Pons (tissue), 1 donor: ENCODE data around the gene HPSE.

Source experiments
- DNase-seq: peaks from one replicate; pipeline ENCODE4 v3.0.0-alpha.2; 2016; ENCODE audit warnings: low spot score

Gene HPSE

DNA sequence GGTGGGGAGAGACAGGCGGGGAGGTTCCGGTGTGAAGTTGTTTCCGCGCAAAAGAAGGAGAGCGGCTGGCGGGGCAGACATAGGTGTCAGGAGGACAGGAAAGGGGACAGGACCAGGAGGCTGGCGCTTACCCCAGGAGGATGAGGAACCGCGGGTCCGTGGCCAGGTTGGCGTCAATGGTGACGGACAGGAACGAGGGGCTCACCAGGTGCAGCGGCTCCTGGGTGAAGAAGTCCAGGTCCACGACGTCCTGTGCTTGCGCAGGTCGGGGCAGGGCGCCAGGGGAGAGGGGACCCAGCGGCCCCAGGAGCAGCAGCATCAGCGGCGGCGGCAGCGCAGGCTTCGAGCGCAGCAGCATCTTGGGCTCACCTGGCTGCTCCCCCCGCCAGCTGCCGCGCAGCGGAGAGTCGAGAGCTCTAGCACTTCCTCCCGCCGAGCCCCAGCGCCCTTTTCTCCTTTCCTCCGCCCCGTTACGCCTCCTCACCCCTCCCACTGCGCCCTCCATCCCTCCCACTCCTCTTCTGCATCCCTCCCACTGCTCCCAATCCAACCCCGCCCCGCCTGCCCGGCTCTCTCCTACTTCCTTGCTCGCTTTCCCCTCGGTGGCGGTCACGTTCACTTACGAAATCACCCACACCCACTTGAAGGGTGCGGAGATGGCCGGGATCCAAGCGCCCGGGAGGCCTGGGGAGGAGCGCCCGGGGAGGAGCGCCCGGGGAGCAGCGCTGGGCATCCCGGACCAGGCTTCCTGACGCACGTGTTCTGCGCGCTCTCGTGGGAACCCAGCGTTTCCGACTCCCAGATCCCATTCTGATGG, at the start of gene HPSE:
HPSE (minus strand) TSS at position 424 of the 817 bp plus-strand sequence; CDS start at position 358, 66 bp downstream.
- no peak for DNase-seq

DNA sequence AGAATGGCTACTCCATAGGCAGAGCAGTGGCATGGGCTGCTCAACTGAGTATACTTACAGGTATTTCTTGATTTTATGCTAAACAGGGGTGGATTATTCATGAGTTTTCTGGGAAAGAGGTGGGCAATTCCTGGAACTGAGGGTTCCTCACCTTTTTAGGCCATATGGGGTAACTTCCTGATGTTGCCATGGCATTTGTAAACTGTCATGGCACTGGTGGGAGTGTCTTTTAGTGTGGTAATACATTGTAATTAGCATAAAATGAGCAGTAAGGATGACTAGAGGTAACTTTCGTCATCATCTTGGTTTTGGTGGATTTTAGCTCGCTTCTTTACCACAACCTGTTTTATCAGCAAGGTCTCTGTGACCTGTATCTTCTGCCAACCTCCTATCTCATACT, 48.2 kb upstream of the HPSE start:
- no peak for DNase-seq

DNA sequence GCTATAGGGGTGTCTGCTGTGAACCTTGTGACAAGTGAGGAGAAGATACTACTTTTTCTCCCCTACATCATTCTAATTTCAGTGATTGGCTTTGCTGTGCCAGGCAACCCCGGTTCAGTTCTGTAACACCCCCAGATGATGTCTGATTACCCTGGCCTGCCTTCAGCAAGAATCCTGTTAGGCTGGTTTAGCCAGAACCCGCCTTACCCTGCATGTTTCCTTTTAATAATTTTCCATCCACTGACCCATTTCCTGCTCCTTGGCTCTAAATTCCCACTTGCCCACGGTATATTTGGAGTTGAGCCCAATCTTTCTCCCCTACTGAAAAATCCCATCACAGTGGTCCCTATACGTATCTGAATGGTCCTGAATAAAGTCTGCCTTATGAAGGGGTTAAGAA, 46.5 kb upstream of the HPSE start:
- no peak for DNase-seq

DNA sequence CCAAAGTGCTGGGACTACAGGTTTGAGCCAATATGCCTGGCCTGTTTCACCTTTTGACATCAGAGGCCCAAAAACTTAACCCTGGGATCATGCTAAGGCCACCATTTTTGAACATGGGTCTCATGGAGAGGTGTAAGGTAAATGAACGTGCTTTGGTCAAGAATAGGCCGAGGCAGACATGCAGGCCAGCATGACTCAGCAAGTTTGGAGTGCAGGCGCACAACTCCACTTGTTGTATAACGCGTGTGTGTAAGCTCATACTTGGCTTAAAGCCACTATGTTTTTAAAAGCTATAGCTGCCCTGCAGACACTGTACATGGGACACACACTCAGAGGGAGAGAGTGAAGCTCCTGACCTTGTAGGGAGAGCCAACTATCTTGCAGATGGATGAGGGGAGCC, 43.8 kb upstream of the HPSE start:
- DNase-seq, result no peak

DNA sequence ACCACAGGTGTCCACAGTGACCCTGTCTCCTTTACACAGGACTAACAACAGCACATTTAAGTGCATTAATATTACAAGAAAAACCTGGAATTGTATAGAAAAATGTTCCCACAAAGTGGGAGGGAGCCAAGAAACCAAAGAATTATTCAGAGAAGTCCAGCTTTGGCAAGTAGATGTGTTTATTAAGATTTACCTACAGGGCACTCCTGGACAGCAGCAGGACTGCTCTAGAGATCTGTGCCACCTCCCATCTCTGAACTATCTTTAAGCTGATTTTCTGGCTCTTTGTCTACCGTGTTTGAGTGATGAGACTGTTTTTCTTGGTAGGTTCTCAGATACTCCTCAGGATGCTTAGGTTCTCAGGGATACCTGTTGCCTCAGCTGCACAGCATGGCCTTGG, 38.3 kb upstream of the HPSE start:
- DNase-seq, result no peak

DNA sequence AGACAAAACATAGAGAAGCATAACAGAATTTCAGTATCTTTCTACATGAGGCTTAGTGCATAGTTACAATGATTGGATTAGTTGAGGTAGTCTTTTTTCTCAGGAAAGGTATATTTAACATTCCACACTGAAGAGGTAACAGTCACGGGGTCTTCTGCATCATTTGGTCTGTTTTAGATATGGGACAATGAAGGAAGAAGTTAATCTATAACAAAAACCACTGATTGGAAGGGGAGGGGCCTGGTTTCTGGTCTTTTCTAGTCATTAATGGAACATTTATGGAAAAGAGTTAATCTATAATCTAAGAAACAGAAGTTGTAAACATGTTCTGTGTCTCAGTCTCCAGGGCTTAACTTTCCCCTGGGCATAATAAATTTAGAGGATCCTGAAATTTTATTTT, 37.3 kb upstream of the HPSE start:
- no peak for DNase-seq

DNA sequence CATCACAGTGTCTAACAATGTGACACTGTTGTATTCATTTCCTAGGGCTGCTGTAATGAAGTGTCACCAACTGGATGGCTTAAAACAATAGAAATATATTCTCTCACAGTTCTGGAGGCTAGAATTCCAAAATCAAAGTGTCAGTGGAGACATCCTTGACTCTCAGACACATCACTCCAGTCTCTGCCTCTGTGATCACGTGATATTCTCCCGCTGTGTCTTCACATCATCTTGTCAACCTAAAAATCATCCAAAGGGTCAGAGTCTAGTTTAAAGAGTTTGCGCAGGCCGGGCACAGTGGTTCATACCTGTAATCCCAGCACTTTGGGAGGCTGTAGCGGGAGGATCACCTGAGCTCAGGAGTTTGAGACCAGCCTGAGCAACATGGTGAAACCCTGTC, 36.6 kb upstream of the HPSE start:
- DNase-seq, result no peak

DNA sequence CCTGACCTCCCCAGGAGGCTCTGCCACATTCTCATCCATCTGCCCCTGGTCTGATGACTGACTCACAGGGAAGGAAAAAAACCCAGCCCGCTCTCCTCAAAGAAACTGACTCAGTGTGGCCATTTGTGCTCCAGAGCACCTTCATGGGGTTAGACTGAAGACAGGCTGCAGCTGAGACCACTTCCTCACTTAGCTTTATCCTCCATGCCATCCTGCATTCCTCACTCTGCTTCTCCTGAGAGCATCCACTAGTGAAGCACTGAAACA, 35.9 kb upstream of the HPSE start:
- DNase-seq, result no peak

DNA sequence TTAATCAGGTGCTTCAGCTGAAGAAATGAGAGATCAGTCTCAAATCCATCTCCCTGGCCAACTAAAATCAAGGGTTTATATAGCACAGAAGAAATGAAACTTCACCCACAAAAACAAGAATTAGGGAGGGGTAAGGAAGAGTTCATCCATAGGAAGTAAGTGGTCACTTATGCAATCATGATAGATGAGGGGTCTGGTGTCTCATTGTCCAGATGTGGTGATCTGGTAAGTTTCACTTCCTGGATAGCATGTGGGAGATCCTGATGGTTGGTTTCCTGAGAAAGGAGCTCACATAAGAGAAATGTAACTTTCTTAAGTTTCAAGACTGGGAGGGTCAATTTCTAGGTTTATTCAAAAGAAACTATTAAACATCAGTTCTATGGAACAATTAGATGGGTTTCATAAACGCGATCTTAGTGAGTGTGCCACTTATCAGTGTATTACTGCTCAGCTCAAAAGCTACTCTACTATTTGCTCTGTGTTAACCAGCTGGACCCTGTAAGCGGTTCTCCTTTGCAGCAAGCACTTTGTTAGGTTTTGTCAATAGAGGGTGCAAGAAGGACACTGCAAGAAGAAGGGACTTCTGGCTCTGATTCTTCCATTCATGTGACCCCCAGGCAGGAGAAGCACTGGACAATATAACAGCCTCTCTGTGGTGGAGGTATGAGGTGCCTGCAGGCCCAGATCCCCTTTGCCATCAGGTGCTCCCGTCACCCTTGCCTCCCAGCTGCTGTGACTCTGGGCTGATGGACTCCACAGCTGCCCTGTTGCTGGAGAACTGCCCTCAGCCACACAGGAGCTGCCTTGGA, 35.4 kb upstream of the HPSE start:
- peak; percentile 71 for DNase-seq

DNA sequence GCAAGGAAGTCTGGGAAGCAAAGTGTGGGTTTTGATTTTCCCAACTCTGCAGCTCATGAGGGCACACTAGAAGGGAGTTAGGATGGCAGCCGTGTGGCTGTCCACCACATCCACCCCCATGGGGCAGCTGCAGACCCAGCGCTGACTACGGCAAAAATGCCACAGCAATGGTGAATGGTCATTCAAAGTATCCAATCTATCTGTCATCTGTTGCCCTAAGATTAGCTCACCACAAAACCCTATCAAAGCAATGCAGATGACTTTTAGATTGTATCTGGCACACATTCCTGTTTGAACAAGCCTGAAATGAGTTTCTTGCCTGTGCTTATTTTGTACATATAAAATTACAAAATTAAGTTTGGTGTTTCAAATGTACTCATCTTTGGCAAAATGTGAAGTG, 29.7 kb upstream of the HPSE start:
- no peak for DNase-seq

DNA sequence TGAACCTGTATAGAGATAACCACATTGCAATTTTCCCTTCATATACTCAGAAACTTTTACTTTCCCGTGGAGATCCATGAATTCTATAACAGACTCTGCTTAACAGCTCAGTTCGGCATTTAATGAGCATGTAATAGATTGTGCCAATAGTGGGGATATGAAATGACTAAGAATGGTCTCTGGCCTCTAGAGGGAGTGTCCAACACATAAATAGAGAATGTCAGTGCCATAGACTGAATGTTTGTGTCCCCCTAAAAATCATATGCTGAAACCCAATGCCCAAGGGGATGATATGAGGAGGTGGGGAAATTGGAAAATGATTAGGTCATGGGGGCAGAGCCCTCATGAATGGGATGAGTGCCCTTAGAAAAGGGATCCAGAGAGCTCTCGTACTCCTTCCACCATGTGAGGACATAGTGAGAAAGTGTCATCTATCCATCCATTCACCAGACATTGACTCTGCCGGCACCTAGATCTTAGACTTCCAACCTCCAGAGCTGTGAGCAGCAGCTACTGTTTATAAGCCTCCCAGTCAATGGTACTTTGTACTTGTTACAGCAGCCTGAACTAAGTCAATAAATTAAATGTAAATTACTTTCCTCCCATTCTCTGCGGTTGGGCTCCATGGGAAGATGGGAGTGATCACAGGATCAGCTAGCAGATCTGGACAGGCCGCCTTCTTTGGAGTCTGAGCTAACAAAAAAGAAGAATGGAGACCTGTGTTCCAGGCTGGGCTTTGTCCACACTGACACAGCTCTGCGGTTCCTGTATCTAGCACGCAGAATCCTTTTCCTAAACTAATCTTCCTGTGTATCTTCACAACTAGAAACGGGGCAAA, 28.1 kb upstream of the HPSE start:
- peak; percentile 22 for DNase-seq

DNA sequence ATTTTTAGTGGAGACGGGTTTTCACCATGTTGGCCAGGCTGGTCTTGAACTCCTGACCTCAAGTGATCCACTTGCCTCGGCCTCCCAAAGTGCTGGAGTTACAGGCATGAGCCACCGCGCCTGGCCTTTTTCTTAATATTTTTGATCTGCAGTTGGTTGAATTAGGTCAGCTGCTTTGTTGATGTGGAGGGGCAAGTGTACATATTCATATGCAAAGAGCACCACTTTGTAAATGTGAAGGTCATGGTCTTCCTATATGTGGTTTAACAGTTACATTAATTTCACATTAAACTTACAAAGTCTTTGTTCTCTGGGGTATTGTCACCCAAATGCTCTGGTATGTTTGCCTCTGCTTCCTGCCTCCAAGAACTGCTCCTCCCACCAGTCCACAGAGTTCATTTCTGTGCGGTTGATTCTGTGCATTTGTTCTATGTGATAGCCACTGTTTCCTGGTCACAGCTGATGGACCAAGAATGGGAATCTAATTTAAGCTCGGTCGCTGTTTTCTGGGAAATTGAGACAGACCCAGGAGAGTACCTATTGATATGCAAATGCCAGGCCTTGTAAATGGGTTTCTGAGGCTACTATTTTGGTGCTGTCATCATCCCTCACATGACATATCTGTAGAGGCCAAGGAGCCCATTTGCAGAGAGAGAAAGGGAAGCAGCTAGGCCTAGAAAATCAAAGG, 26.9 kb upstream of the HPSE start:
- DNase-seq, result no peak

DNA sequence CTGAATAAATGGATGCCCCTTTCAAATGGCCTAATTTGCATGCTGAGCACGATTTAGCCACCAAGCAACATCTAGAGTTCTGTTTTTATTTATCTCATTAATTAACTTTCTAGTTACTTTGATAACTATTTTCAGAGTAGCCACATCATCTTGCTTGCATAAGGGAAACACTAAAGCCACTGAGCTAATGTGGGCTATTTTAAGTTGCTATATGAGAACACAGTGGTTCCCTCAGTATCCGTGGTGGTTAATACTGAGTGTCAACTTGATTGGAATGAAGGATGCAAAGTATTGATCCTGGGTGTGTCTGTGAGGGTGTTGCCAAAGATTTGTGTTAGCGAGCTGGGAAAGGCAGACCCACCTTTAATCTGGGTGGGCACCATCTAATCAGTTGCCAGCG, 25.4 kb upstream of the HPSE start:
- no peak for DNase-seq

DNA sequence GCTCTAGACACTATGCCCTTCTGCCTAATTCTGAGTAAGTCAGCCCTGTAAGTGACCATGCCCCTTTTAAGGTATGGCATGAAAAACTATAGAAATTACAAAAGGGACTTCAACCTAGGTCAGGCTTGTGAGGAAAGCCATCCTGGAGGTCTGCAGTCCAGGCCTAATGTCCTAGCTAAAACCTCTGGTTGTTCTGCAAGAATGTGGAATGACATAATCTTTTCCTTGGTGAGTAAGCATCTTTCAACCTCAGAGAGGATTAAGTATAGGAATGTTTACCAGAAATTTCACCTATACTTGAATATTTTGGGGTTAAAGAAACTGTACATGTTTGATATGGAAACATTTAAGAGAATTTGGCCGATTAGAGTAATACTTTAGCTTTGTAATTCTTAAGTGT, 23.8 kb upstream of the HPSE start:
- no peak for DNase-seq

DNA sequence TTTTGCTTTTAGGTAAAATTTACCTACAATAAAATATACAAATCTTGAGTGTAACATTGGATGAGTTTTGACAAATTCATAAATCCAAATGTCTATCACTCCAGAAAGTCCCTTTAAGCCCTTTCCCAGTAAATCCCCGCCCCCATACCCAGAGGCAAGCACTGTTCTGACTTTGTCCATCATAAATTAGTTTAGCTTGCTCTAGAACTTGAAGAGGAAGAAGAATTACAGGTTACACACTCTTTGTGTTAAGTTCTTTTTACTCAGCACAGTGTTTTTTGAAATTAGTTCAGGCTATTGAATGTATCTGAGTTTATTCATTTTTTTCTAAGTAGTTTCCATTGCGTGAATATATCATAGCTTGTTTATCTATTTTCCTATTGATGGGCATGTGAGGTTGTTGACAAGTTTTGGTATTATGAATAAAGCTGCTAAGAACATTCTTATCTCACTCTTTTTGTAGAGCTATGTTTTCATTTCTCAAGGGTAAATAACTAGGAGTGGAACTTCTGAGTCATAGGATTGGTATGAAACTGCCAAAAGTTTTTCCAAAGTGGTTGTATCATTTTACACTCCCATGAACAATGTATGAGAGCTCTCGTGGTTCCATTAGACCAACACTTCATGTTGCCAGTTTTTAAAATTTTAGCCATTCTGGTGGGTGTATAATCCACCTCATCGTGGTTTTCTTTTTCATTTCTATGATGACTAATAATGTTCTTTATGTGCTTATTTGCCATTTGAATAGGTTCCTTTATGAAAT, 22.4 kb upstream of the HPSE start:
- no peak for DNase-seq

DNA sequence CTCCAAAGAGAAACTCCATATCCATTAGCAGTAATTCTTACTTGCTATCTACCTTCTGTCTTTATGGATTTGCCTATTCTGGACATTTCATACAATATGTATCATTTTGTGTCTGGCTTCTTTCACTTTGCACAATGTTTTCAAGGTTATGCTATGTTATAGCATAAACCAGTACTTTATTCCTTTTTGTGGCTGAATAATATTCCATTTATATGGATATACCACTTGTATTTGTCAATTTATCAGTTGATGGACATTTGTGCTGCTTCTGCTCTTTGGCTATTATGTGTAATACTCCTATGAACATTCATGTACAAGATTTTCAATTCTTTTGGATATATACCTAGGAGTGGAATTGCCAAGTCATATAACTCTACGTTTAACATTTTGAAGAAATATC, 18.9 kb upstream of the HPSE start:
- no peak for DNase-seq

DNA sequence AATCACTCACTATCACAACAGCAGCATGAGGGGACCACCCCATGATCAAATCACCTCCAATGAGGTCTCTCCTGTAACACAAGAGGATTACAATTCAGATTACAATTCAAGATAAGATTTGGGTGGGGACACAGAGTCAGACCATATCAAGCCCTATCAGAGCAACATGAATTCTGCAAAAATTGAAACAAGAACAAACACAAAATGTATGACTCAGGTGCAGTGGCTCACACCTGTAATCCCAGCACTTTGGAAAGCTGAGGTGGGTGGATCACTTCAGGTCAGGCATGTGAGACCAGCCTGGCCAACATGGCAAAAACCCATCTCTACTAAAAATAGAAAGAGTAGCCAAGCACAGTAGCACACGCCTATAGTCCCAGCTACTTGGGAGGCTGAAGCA, 13.4 kb upstream of the HPSE start:
- no peak for DNase-seq

DNA sequence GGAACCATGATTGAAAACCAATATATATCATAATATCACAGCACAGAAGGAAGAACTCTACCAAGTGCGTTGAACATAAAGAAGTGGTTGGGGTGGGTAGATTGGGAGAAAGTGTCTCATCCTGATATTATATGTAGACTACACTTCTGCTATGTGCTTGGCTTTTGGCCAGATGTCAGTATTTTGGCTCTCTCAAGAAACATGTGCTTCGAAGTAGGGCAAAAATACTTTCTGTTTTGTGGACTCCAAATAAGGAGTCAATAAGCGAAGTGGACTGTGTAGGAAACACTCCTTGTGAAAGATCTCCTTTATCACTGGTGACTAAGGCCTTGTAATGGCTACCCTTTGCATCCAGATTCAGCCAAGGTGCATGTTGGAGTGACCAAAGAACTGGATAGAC, 7.8 kb upstream of the HPSE start:
- DNase-seq, result no peak

DNA sequence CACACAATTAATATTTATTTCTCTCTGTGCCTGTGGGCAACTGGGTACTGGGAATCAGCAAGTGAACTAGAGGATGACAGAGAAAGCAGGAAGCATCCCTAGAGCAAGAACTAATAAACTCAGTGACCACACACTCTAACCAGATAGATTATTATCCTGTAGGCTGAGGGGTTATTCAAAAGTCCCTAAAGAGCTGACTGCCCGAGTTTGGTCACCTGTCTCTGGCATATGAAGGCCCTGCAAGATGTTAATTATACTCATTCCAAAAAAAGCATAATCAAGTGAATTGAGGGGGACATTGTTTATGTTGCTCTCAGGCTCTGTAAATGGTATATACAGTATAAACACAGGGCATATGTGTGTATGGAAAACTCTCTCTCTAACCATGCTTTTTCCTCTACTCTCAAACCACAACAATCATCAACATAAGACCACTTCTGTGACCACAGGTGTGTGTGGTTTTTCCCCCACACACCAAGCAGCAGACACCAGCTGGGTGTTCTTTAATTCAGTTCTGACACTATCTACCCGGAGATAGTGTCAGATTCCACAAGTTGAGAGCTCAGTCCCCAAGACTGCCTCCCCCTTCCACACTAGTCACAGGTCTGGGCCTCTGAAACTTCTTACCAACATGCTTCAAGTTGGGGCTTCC, 6.2 kb upstream of the HPSE start:
- DNase-seq, result no peak

DNA sequence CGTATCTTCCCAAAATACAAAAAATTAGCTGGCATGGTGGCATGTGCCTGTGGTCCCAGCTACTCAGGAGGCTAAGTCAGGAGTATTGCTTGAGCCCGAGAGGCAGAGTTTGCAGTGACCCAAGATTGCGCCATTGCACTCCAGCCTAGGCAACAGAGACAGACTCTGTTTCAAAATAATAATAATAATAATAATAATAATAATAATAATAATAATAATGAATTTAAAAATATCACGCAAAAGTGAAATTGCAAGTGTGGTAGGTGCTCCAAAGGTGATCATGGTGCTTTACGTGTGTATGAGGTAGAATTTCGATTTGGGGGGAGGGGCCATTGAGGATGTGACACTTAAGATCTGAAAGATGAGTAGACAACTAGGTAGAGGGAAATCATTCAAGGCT, 4.9 kb upstream of the HPSE start:
- DNase-seq, result no peak

DNA sequence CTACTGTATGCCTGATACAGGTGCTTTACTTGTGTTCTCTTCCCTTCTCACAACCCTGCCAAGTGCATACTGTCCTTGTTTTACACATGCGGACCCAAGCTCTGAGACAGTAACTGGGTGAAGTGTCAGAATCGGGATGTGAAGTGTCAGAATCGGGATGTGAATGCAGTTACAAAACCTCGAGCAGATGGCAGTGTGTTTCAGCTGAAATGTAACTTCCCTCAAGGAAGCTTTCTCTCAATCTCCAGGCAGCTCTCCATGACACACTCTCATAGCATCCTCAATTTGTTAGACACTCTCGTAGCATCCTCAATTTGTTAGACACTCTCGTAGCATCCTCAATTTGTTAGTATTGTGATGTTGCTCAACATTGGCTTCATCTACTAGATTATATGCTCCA, 1.1 kb upstream of the HPSE start:
- peak; percentile 47 for DNase-seq
